Epithelial cell of proximal tubule (primary cell): ENCODE measurements around the gene CLEC18B. TPM values are rescaled to one million over a fixed set of nuclear protein-coding genes. Genes with fewer than 3 reads are reported as not detected.
"Not testable (repeated sequence)": the region's sequence is repeated elsewhere in the genome, so short reads cannot be mapped to it uniquely, and the experiment has no call there.

Experiments used
- DNase-seq: peaks from one replicate; pipeline ENCODE4 v3.0.0-alpha.2; 2011; ENCODE audit warnings: low read depth
- H3K4me3 ChIP-seq: 2 replicates; pipeline ENCODE4 v1.5.1; 2011; ENCODE audit warnings: low read depth, mild to moderate bottlenecking, low read length
- total RNA-seq: library from RNA; depleted of rRNA; stranded (reverse); fragments of >200 nt; gene quantifications from 2 replicates; pipeline ENCODE4 v1.2.3, GENCODE V29; 2015

Gene CLEC18B
- total RNA-seq, 1 donor from 2014 or later = 18.7 TPM

- not testable (repeated sequence) for DNase-seq, H3K4me3 ChIP-seq
These were observed 7.4 kb downstream of the CLEC18B start for GRCh38 chr16:74413920-74414319.

GRCh38 chr16:74413485-74413884, 7.8 kb downstream of the CLEC18B start:
- H3K4me3 ChIP-seq, DNase-seq: not testable (repeated sequence)

GRCh38 chr16:74412775-74413390, 8.4 kb downstream of the CLEC18B start:
- not testable (repeated sequence) for H3K4me3 ChIP-seq, DNase-seq

GRCh38 chr16:74412138-74412774, 9.0 kb downstream of the CLEC18B start:
- not testable (repeated sequence) for DNase-seq

GRCh38 chr16:74410981-74411380, 10.3 kb downstream of the CLEC18B start:
- not testable (repeated sequence) for DNase-seq, H3K4me3 ChIP-seq

More at GRCh38 chr16:74412138-74412774, 9.0 kb downstream of the CLEC18B start:
- H3K4me3 ChIP-seq = not testable (repeated sequence)

- DNase-seq, H3K4me3 ChIP-seq: not testable (repeated sequence)
These were observed 11.0 kb downstream of the CLEC18B start for GRCh38 chr16:74410057-74410957.

GRCh38 chr16:74409185-74409981, 11.9 kb downstream of the CLEC18B start:
- not testable (repeated sequence) for H3K4me3 ChIP-seq, DNase-seq

- peak overlapping the region; percentile 45 for H3K4me3 ChIP-seq
- DNase-seq = not testable (repeated sequence)
These were observed 13.9 kb downstream of the CLEC18B start for GRCh38 chr16:74407362-74407705.

- peak overlapping the region; percentile 45 for H3K4me3 ChIP-seq
These were observed 14.5 kb downstream of the CLEC18B start for GRCh38 chr16:74406600-74407361.

GRCh38 chr16:74404148-74404933, 16.9 kb downstream of the CLEC18B start:
- DNase-seq, H3K4me3 ChIP-seq: not testable (repeated sequence)

More at GRCh38 chr16:74406600-74407361, 14.5 kb downstream of the CLEC18B start:
- DNase-seq = not testable (repeated sequence)

- DNase-seq, H3K4me3 ChIP-seq: not testable (repeated sequence)
These were observed 21.0 kb downstream of the CLEC18B start for GRCh38 chr16:74400238-74400637.

GRCh38 chr16:74398212-74398895, 22.9 kb downstream of the CLEC18B start:
- H3K4me3 ChIP-seq, DNase-seq: not testable (repeated sequence)

GRCh38 chr16:74396521-74397017, 24.7 kb downstream of the CLEC18B start:
- peak; percentile 15 for DNase-seq
- H3K4me3 ChIP-seq = not testable (repeated sequence)

- DNase-seq, H3K4me3 ChIP-seq: not testable (repeated sequence)
These were observed 26.7 kb downstream of the CLEC18B start for GRCh38 chr16:74394604-74395003.

GRCh38 chr16:74394131-74394530, 27.1 kb downstream of the CLEC18B start:
- DNase-seq, H3K4me3 ChIP-seq: not testable (repeated sequence)

- DNase-seq, H3K4me3 ChIP-seq: not testable (repeated sequence)
These were observed 29.7 kb downstream of the CLEC18B start for GRCh38 chr16:74391454-74392050.
